PC-9 (cell line): ENCODE data around the gene TRH. TPM values are rescaled to one million over a fixed set of nuclear protein-coding genes. Genes with fewer than 3 reads are reported as not detected.

ENCODE experiments used
- BruUV-seq: library from RNA; stranded (reverse); fragments of 400-500 nt; replicated peaks from 2 replicates; lab custom pipeline; 2021; lab: Mats Ljungman, UMichigan
- CTCF ChIA-PET: fragments of 300-600 bp; sonication (Branson Sonifier 250); formaldehyde crosslinking; loops from one replicate; lab custom pipeline; 2022; ENCODE audit warnings: antibody characterized with exemption; lab: Charles Lee
- POLR2A ChIA-PET: fragments of 300-600 bp; sonication (Branson Sonifier 250); formaldehyde crosslinking; loops from one replicate; lab custom pipeline; 2022; ENCODE audit warnings: antibody characterized with exemption; ENCODE audit not compliant: unreplicated experiment; lab: Charles Lee
- DNase-seq, 2 experiments: peaks; one replicate each; pipeline versions ENCODE4 v3.0.0 to v3.0.0-alpha.2; 2015 to 2022; ENCODE audit warnings: mixed read lengths in 1 of 2
- H2AFZ ChIP-seq: fragments of 200-600 bp; sonication (generic); 2 replicates; pipeline ENCODE4 v1.8.1; 2017; ENCODE audit warnings: antibody characterized with exemption
- H3F3A ChIP-seq: fragments of 200-600 bp; sonication (generic); 2 replicates; pipeline ENCODE4 v1.8.1; 2017; ENCODE audit warnings: antibody characterized with exemption, mild to moderate bottlenecking, low read depth; ENCODE audit not compliant: insufficient read depth
- H3K27ac ChIP-seq: fragments of 200-600 bp; sonication (generic); 2 replicates; pipeline ENCODE4 v1.6.1; 2016; ENCODE audit warnings: mixed run types
- H3K27me3 ChIP-seq: fragments of 200-600 bp; sonication (generic); 2 replicates; pipeline ENCODE4 v1.6.1; 2016; ENCODE audit warnings: low read depth, mixed run types; ENCODE audit not compliant: insufficient read depth
- H3K36me3 ChIP-seq: fragments of 200-600 bp; sonication (generic); 2 replicates; pipeline ENCODE4 v1.6.1; 2016; ENCODE audit warnings: low read depth, mixed run types
- H3K4me1 ChIP-seq: fragments of 200-600 bp; sonication (generic); replicated peaks from 2 replicates; pipeline ENCODE4 v1.6.1; 2016; ENCODE audit warnings: mixed run types; ENCODE audit not compliant: insufficient read depth
- H3K4me2 ChIP-seq: fragments of 200-600 bp; sonication (generic); 2 replicates; pipeline ENCODE4 v1.6.1; 2017; ENCODE audit warnings: mixed run types
- H3K4me3 ChIP-seq: fragments of 200-600 bp; sonication (generic); 2 replicates; pipeline ENCODE4 v1.6.1; 2016; ENCODE audit warnings: mixed run types
- H3K79me2 ChIP-seq: fragments of 200-600 bp; sonication (generic); 2 replicates; pipeline ENCODE4 v1.6.1; 2017; ENCODE audit warnings: low read depth, mixed run types
- H3K9me2 ChIP-seq: fragments of 200-600 bp; sonication (generic); 2 replicates; pipeline ENCODE4 v1.8.1; 2017; ENCODE audit warnings: mild to moderate bottlenecking; ENCODE audit not compliant: insufficient read depth
- H3K9me3 ChIP-seq: fragments of 200-600 bp; sonication (generic); 2 replicates; pipeline ENCODE4 v1.8.1; 2016; ENCODE audit warnings: low read depth; ENCODE audit not compliant: insufficient read depth
- H4K20me1 ChIP-seq: fragments of 200-600 bp; sonication (generic); 2 replicates; pipeline ENCODE4 v1.8.1; 2017; ENCODE audit not compliant: insufficient read depth
- EZH2 ChIP-seq: fragments of 200-600 bp; sonication (generic); IDR thresholded peaks from 2 replicates; pipeline ENCODE4 v1.8.0; 2017; ENCODE audit warnings: antibody characterized with exemption, low read depth
- intact Hi-C: fragments of 100-400 bp; cut with micrococcal nuclease; formaldehyde crosslinking; loops from one replicate; pipeline ENCODE4 v1.10.0; 2022; ENCODE audit not compliant: unreplicated experiment
- total RNA-seq: library from RNA; stranded (reverse); gene quantifications from 2 replicates; pipeline ENCODE4 v1.2.3, GENCODE V29; 2021
- TF ChIP-seq, protein P1 (sequence below): fragments of 200-600 bp; sonication (generic); conservative IDR thresholded peaks from 2 replicates; pipeline ENCODE4 v1.6.1; 2017; ENCODE audit warnings: mixed run types, antibody characterized with exemption, mild to moderate bottlenecking, moderate library complexity

The TRH gene
- total RNA-seq, 1 experiment from 2014 or later, result not detected

DNA sequence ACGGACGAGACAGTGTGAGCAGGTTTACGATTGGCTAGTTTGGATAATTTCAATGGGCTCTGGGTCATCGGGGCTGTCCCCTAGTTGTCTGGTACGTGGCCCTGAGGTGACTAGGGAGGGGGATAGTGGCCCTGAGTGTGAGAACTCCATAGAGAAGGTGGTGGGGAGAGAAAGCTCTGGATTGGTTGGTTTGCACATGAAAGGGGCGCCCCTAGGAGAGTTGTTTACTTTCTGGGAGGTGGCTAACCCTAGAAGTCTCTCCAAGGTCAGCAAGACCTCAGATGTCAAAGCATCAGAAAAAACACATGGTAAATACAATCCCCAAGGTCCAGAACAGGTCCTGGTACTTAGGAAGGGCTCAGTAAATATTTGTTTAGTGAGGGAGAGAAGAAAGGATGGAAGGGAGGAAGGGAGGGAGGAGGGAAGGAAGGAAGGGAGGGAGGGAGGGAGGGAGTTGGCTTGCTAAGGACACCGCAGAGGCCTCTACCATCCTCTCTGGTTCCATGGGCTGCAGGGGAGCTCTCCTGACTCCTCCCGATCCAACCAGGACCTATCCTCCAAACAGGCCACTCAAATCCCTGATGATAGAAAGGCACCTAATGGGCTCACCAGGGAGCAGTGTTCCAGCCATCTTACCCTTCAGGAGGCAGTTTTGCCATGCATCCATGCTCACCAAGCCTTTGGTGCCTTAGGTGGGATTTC lies 3.0 kb upstream of the TRH start:
- Histone ChIP-seq H3K36me3 (no peaks in the 10 kb centered on the region), H3K79me2 (no peaks in the 10 kb centered on the region), H3K9me3 (no peaks in the 10 kb centered on the region), H3K27me3 (no peaks in the 10 kb centered on the region), H3K9me2 (no peaks in the 10 kb centered on the region), H2AFZ (no peak overlapping the region), H3K4me2 (no peak overlapping the region), H3F3A (no peaks in the 10 kb centered on the region), H4K20me1 (no peaks in the 10 kb centered on the region), H3K4me1 (no peaks in the 10 kb centered on the region), H3K4me3 (no peak overlapping the region), H3K27ac (no peak overlapping the region)
- POLR2A ChIA-PET, result no interaction called here
- BruUV-seq, result no TSS peak
- CTCF ChIA-PET, result no interaction called here
- no peak for DNase-seq
- no peak for TF ChIP-seq EZH2
- TF ChIP-seq, protein P1, sequence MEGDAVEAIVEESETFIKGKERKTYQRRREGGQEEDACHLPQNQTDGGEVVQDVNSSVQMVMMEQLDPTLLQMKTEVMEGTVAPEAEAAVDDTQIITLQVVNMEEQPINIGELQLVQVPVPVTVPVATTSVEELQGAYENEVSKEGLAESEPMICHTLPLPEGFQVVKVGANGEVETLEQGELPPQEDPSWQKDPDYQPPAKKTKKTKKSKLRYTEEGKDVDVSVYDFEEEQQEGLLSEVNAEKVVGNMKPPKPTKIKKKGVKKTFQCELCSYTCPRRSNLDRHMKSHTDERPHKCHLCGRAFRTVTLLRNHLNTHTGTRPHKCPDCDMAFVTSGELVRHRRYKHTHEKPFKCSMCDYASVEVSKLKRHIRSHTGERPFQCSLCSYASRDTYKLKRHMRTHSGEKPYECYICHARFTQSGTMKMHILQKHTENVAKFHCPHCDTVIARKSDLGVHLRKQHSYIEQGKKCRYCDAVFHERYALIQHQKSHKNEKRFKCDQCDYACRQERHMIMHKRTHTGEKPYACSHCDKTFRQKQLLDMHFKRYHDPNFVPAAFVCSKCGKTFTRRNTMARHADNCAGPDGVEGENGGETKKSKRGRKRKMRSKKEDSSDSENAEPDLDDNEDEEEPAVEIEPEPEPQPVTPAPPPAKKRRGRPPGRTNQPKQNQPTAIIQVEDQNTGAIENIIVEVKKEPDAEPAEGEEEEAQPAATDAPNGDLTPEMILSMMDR, result no peak
- intact Hi-C loops, result no loop called here

DNA sequence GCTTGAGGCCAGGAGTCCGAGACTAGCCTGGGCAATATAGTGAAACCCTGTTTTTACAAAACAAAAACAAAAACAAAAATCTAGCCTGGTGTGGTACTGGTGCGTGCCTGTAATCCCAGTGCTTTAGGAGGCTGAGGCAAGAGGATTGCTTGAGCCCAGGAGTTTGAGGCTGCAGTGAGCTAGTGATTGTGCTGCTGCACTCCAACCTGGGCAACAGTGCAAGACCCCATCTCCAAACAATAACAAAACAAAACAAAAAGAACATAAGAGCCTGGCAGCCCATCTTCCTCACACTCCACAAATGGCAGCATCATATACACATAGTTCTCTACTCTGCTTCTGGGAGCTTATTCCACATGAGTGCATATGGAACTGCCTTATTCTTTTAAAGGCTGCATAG lies 2.2 kb upstream of the TRH start:
- Histone ChIP-seq H3K9me2 (no peaks in the 10 kb centered on the region), H3K4me1 (no peaks in the 10 kb centered on the region), H3K4me3 (no peak overlapping the region), H3K79me2 (no peaks in the 10 kb centered on the region), H4K20me1 (no peaks in the 10 kb centered on the region), H3K27me3 (no peaks in the 10 kb centered on the region), H3F3A (no peaks in the 10 kb centered on the region), H3K9me3 (no peaks in the 10 kb centered on the region), H3K4me2 (no peak overlapping the region), H3K36me3 (no peaks in the 10 kb centered on the region), H2AFZ (no peak overlapping the region), H3K27ac (no peak overlapping the region)
- ChIA-PET POLR2A (no interaction called here), CTCF (interaction anchor here (0.6 kb wide), 2 partner anchors 596 to 956 kb away, joined by 3 read pairs; no protein-coding TSS in a partner anchor)
- no TSS peak for BruUV-seq
- no peak for TF ChIP-seq EZH2
- TF ChIP-seq, protein P1, result no peak
- intact Hi-C loops, result no loop called here
- no peak for DNase-seq

DNA sequence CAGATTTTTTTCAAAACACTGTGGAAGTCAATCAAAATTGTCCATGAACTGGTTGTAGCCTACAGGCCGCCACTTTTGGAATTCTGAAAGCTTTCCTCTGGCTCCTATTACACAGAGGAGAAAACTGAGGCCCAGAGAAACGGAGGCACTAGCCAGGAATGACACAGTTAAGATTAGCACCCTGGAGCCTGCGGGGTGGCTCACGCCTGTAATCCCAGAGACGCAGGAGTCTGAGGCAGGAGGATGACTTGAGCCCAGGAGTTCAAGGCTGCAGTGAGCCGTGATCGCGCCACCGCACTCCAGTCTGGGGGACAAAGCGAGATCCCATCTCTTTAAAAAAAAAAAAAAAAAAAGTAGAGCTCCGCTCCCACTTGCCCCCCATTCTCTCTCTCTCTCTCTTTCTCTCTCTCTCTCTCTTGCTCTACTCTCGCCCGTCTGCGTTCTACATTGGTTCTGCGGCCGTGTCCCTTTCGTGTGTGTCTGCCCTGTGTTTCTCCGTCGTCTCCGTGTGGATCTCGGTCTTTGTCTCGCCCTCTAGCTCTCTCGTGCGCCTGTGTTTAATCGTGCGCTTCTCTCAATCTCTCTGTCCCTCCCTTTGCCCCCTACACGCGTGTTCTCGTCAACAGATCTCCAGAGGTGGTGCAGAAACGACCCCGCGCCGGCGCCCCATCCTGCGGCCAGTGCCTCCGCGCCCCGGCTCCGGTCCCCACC lies 512 bp upstream of the TRH start:
- H3K4me1 ChIP-seq, result no peaks in the 10 kb centered on the region
- no peak overlapping the region for H3K4me3 ChIP-seq
- CTCF ChIA-PET, result no interaction called here
- H2AFZ ChIP-seq, result no peak overlapping the region
- no peak overlapping the region for H3K4me2 ChIP-seq
- no peak for DNase-seq
- no peaks in the 10 kb centered on the region for H4K20me1 ChIP-seq
- H3K27ac ChIP-seq, result no peak overlapping the region
- no peaks in the 10 kb centered on the region for H3K36me3 ChIP-seq
- POLR2A ChIA-PET, result no interaction called here
- H3F3A ChIP-seq, result no peaks in the 10 kb centered on the region
- H3K79me2 ChIP-seq, result no peaks in the 10 kb centered on the region
- no peaks in the 10 kb centered on the region for H3K27me3 ChIP-seq
- TF ChIP-seq, protein P1, result no peak
- TF ChIP-seq EZH2, result no peak
- H3K9me3 ChIP-seq, result no peaks in the 10 kb centered on the region
- no peaks in the 10 kb centered on the region for H3K9me2 ChIP-seq
- intact Hi-C loops, result no loop called here
- BruUV-seq, result no TSS peak
